PFSK-1 (cell line): Measurements from ENCODE around the gene NUB1.

ENCODE experiments used
- FOXP2 ChIP-seq: optimal IDR thresholded peaks from 2 replicates; pipeline ENCODE3; 2011; ENCODE audit warnings: borderline replicate concordance, control low read depth, inconsistent platforms; ENCODE audit not compliant: insufficient read depth; ENCODE audit errors: extremely low read length, extremely low read depth
- POLR2AphosphoS5 ChIP-seq: IDR thresholded peaks from 2 replicates; pipeline ENCODE4 v1.6.1; 2012; ENCODE audit warnings: low read depth, mild to moderate bottlenecking, control low read depth, low read length, moderate library complexity
- SIN3A ChIP-seq: IDR thresholded peaks from 2 replicates; pipeline ENCODE4 v1.6.1; 2012; ENCODE audit warnings: mild to moderate bottlenecking, low read length, moderate library complexity, borderline replicate concordance; ENCODE audit not compliant: insufficient read depth
- TAF1 ChIP-seq: IDR thresholded peaks from 2 replicates; pipeline ENCODE4 v1.6.1; 2012; ENCODE audit warnings: low read length, control low read depth, borderline replicate concordance; ENCODE audit not compliant: insufficient read depth
- TF ChIP-seq, protein P1 (sequence below), 2 experiments: IDR thresholded peaks; 2 replicates each; pipeline versions ENCODE4 v1.6.1 to v1.8.0; 2011 to 2012; ENCODE audit warnings: low read depth in 2 of 2, low read length in 2 of 2, control low read depth in 1 of 2, inconsistent platforms in 1 of 2, mild to moderate bottlenecking in 1 of 2, moderate library complexity in 1 of 2; ENCODE audit not compliant: insufficient read depth in 1 of 2

The NUB1 gene

DNA sequence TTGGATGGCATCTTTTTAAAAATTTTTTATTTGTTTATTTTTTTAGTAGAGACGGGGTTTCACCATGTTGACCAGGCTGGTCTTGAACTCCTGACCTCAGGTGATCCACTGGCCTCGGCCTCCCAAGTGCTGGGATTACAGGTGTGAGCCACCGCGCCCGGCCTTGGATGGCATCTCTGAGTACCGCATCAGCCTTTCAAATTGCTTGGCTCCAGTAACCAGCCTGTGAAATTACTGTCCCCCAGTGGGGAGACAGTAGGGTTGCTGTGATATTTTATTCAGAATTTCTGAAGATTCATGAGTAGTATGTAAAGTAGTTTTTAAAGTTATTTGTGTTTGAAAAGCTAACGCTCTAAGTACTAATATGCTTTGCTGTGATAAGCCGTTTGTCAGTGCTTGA, 1.2 kb downstream of the NUB1 start:
- TF ChIP-seq FOXP2 (no peak), POLR2AphosphoS5 (no peak), TAF1 (no peak), SIN3A (no peak)
- TF ChIP-seq, protein P1, sequence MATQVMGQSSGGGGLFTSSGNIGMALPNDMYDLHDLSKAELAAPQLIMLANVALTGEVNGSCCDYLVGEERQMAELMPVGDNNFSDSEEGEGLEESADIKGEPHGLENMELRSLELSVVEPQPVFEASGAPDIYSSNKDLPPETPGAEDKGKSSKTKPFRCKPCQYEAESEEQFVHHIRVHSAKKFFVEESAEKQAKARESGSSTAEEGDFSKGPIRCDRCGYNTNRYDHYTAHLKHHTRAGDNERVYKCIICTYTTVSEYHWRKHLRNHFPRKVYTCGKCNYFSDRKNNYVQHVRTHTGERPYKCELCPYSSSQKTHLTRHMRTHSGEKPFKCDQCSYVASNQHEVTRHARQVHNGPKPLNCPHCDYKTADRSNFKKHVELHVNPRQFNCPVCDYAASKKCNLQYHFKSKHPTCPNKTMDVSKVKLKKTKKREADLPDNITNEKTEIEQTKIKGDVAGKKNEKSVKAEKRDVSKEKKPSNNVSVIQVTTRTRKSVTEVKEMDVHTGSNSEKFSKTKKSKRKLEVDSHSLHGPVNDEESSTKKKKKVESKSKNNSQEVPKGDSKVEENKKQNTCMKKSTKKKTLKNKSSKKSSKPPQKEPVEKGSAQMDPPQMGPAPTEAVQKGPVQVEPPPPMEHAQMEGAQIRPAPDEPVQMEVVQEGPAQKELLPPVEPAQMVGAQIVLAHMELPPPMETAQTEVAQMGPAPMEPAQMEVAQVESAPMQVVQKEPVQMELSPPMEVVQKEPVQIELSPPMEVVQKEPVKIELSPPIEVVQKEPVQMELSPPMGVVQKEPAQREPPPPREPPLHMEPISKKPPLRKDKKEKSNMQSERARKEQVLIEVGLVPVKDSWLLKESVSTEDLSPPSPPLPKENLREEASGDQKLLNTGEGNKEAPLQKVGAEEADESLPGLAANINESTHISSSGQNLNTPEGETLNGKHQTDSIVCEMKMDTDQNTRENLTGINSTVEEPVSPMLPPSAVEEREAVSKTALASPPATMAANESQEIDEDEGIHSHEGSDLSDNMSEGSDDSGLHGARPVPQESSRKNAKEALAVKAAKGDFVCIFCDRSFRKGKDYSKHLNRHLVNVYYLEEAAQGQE (IDR thresholded peaks at IDR 0.05; ENCODE audit: insufficient read depth in 1 of 2, low read depth in 2 of 2, low read length in 2 of 2) = no peak

DNA sequence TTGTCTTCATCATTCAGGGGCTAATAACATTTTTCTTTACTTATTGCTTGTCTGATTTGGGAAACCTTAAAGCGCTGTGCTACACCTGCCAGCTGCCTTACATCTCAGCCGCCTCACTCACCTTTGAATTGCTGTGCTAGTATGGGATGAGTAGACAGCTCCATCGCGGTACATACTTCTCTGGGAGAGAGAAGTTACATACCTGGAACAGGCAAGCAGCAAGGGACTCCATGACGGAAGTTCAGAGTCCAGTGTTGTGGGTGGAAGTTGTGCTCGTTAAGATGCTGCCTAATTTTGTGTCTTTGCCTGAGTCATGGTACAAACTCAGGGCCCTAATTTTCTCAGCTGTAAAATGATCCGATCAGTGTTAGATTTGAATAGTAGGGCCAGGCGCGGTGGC, 1.9 kb downstream of the NUB1 start:
- TF ChIP-seq, protein P1 (IDR thresholded peaks at IDR 0.05; ENCODE audit: insufficient read depth in 1 of 2, low read depth in 2 of 2, low read length in 2 of 2) = no peak
- TF ChIP-seq SIN3A = no peak
- no peak for TF ChIP-seq FOXP2
- no peak for TF ChIP-seq POLR2AphosphoS5
- no peak for TF ChIP-seq TAF1

DNA sequence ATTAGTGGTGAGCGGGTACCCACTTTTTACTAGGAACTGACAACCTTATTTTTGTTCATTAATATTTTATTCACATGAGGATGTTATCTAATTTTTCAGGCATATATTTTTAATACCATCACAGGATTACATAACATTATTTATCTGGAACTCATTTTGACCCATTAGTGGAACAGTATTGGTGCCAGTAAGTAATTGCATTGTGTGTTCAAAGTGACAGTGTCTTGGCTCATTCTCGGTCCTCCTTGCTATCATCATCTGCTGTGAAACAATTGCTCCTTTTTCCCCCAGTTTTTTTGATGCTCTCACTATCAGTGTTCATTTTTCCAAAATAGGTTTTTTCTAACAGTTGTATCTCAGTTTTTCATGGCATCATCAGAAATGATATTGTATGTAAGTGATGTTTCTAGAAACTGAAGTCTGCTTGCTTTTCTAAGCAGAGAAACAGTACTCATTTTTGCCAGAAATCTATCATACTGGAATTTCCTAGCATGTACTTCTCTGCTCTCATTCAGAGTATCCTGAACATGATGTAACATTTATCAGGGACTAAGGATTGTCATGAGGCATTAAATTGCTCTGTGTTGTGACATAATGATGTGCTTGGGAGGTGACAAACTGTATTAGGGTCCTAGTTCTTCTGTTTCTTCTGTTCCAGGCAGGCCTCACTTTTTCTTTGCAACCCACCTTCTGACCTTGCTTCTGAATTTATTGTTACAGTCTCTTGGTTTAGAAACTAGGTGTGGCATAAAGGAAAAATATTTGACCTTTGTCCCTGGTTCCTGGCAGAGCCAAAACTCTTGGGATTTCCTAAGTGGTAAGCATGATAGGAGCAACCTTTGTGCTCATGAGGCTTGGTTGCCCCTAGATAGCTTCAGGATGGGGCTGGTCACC, 4.2 kb downstream of the NUB1 start:
- no peak for TF ChIP-seq POLR2AphosphoS5
- no peak for TF ChIP-seq FOXP2
- TF ChIP-seq TAF1 = no peak
- TF ChIP-seq, protein P1 (IDR thresholded peaks at IDR 0.05; ENCODE audit: insufficient read depth in 1 of 2, low read depth in 2 of 2, low read length in 2 of 2) = no peak
- TF ChIP-seq SIN3A = no peak

DNA sequence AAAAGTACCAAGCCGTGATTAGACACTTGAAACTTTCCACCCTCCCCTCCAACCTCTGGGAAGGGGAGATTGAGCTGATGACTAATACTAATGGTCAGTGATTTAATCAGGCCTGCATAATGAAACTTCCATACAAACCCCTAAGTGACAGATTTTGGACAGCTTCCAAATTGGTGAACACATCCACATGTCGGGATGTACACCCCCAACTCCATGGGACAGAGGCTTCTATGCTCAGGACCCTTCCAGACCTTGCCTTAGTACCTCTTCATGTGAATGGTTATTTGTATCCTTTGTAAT, 4.8 kb downstream of the NUB1 start:
- TF ChIP-seq POLR2AphosphoS5 = no peak
- TF ChIP-seq FOXP2 = no peak
- TF ChIP-seq TAF1 = no peak
- TF ChIP-seq SIN3A = no peak
- TF ChIP-seq, protein P1 (IDR thresholded peaks at IDR 0.05; ENCODE audit: insufficient read depth in 1 of 2, low read depth in 2 of 2, low read length in 2 of 2) = no peak

DNA sequence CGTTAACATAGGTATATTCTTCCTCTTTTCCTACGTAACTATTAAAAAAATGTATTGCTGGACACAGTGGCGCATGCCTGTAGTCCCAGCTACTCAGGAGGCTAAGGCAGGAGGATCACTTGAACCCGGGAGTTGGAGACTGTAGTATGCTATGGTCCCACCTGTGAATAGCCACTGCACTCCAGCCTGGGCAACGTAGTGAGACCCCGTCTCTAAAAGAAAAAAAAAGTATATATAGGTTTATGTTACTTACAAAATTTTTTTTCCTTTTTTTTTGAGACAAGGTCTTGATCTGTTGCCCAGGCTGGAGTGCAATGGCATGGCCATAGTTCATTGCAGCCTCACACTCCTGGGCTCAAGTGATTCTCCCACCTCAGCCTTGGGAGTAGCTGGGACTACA, 5.6 kb downstream of the NUB1 start:
- no peak for TF ChIP-seq FOXP2
- no peak for TF ChIP-seq POLR2AphosphoS5
- no peak for TF ChIP-seq TAF1
- TF ChIP-seq, protein P1 (IDR thresholded peaks at IDR 0.05; ENCODE audit: insufficient read depth in 1 of 2, low read depth in 2 of 2, low read length in 2 of 2) = no peak
- TF ChIP-seq SIN3A = no peak
